SK-N-MC (cell line): ENCODE results near the gene NDC1.

ENCODE experiments used
- EZH2 ChIP-seq: fragments of 200-600 bp; sonication (generic); IDR thresholded peaks from one replicate; pipeline ENCODE4 v1.6.1; 2017; ENCODE audit warnings: antibody characterized with exemption
- POLR2AphosphoS5 ChIP-seq: IDR thresholded peaks from 2 replicates; pipeline ENCODE4 v1.6.1; 2012; ENCODE audit warnings: mild to moderate bottlenecking, low read depth, low read length, borderline replicate concordance

GRCh38 chr1:53763911-53764310, 74.2 kb downstream of the NDC1 start:
- TF ChIP-seq POLR2AphosphoS5 (no peak), EZH2 (no peak)
